ENCODE data around the gene NPPC.
"Not testable (repeated sequence)": the region's sequence is repeated elsewhere in the genome, so short reads cannot be mapped to it uniquely, and the experiment has no call there.

NPPC gene

GRCh38 chr2:231886071-231886681 is 40.0 kb downstream of the NPPC start:
- DNase-seq (ENCODE audit: low read depth), result no peak

GRCh38 chr2:231884438-231885140 is 41.6 kb downstream of the NPPC start:
- no peak for DNase-seq (ENCODE audit: low read depth)

GRCh38 chr2:231883468-231883881 is 42.7 kb downstream of the NPPC start:
- no peak for DNase-seq (ENCODE audit: low read depth)

- DNase-seq (ENCODE audit: low read depth), result no peak
These were observed 43.5 kb downstream of the NPPC start for GRCh38 chr2:231882646-231883045.

GRCh38 chr2:231880371-231880770 is 45.8 kb downstream of the NPPC start:
- not testable (repeated sequence) for DNase-seq (ENCODE audit: low read depth)

- no peak for DNase-seq (ENCODE audit: low read depth)
These were observed 47.0 kb downstream of the NPPC start for GRCh38 chr2:231879216-231879615.

- DNase-seq (ENCODE audit: low read depth), result peak; percentile 53
These were observed 48.4 kb downstream of the NPPC start for GRCh38 chr2:231877533-231878456.

GRCh38 chr2:231874944-231875343 is 51.3 kb downstream of the NPPC start:
- DNase-seq (ENCODE audit: low read depth), result no peak

Data from iris pigment epithelial cell (primary cell).